GM12878 (cell line): ENCODE measurements around the gene EVX2. TPM values are rescaled to one million over a fixed set of nuclear protein-coding genes. Genes with fewer than 3 reads are reported as not detected.

ENCODE experiments used
- ATAC-seq: fragments of 200-7000 bp; cut with Tn5 transposase; 3 replicates; pipeline ENCODE4 v1.9.1; 2020; ENCODE audit warnings: mild to moderate bottlenecking, moderate library complexity
- BruUV-seq: library from RNA; stranded (reverse); fragments of 400-500 nt; replicated peaks from 2 replicates; lab custom pipeline; 2021; lab: Mats Ljungman, UMichigan
- CTCF ChIA-PET: fragments of 300-600 bp; sonication (Branson Sonifier 250); formaldehyde crosslinking; extraction: SDS; loops from one replicate; lab custom pipeline; 2021; ENCODE audit warnings: inconsistent platforms; lab: Yijun Ruan, JAX
- POLR2A ChIA-PET: fragments of 350-600 bp; formaldehyde crosslinking; extraction: SDS; loops from one replicate; lab custom pipeline; 2021; ENCODE audit warnings: inconsistent platforms; lab: Charles Lee
- RAD21 ChIA-PET: fragments of 300-600 bp; sonication (Branson Sonifier 250); formaldehyde crosslinking; loops from one replicate; lab custom pipeline; 2023; ENCODE audit warnings: antibody characterized with exemption; ENCODE audit not compliant: unreplicated experiment; lab: Charles Lee
- SMC1A ChIA-PET: fragments of 300-600 bp; sonication (Branson Sonifier 250); formaldehyde crosslinking; loops from one replicate; lab custom pipeline; 2023; ENCODE audit not compliant: unreplicated experiment, uncharacterized antibody; lab: Charles Lee
- DNase-seq: peaks from one replicate; pipeline ENCODE4 v3.0.0-alpha.2; 2011; ENCODE audit warnings: low read depth, low spot score
- FAIRE-seq: peaks from 3 replicates; lab custom pipeline; 2011; peaks lifted over from hg19 to GRCh38; lab: Jason Lieb, UNC
- H2AFZ ChIP-seq: 2 replicates; pipeline ENCODE4 v1.6.0; 2011; ENCODE audit warnings: low read depth, low read length, control low read depth; ENCODE audit not compliant: control insufficient read depth
- H3K27ac ChIP-seq: 2 replicates; pipeline ENCODE4 v1.5.1; 2011; ENCODE audit warnings: control low read depth; ENCODE audit not compliant: control insufficient read depth, insufficient read depth
- H3K27me3 ChIP-seq, 2 experiments: replicated peaks in 1 of 2; 2 replicates each; pipeline versions ENCODE4 v1.6.0 to v1.6.1; 2011; ENCODE audit warnings: low read length in 1 of 2; ENCODE audit not compliant: control insufficient read depth in 2 of 2, insufficient read depth in 2 of 2
- H3K36me3 ChIP-seq, 2 experiments: 2 replicates each; pipeline ENCODE4 v1.5.1; 2011; ENCODE audit warnings: low read length in 1 of 2; ENCODE audit not compliant: control insufficient read depth in 2 of 2, insufficient read depth in 2 of 2
- H3K4me1 ChIP-seq: 2 replicates; pipeline ENCODE4 v1.6.1; 2011; ENCODE audit warnings: mild to moderate bottlenecking, low read length, moderate library complexity, mixed read lengths; ENCODE audit not compliant: control insufficient read depth, insufficient read depth
- H3K4me2 ChIP-seq: 2 replicates; pipeline ENCODE4 v1.6.0; 2011; ENCODE audit warnings: control low read depth; ENCODE audit not compliant: control insufficient read depth, insufficient read depth
- H3K4me3 ChIP-seq: fragments of 200-600 bp; sonication (generic); 2 replicates; pipeline ENCODE4 v1.5.1; 2016
- H3K79me2 ChIP-seq: 2 replicates; pipeline ENCODE4 v1.6.0; 2011; ENCODE audit warnings: low read length; ENCODE audit not compliant: control insufficient read depth, insufficient read depth
- H3K9ac ChIP-seq: 2 replicates; pipeline ENCODE4 v1.8.0; 2011; ENCODE audit warnings: low read length, control low read depth, mixed read lengths; ENCODE audit not compliant: control insufficient read depth, insufficient read depth
- H3K9me3 ChIP-seq: replicated peaks from 3 replicates; pipeline ENCODE4 v1.5.1; 2011; ENCODE audit warnings: mild to moderate bottlenecking, low read length; ENCODE audit not compliant: control insufficient read depth, insufficient read depth
- H4K20me1 ChIP-seq: 2 replicates; pipeline ENCODE4 v1.6.0; 2011; ENCODE audit not compliant: control insufficient read depth, insufficient read depth
- BHLHE40 ChIP-seq, 2 experiments: fragments of 450-650 bp in 1 of 2; IDR thresholded peaks; 2 replicates each; pipeline ENCODE4 v1.6.1; 2011 to 2017; ENCODE audit warnings: low read depth in 2 of 2, borderline replicate concordance in 1 of 2, improper control_type of control experiment in 1 of 2, low read length in 1 of 2, mild to moderate bottlenecking in 1 of 2
- CTCF ChIP-seq, 3 experiments: IDR thresholded peaks in 2 of 3; conservative IDR thresholded peaks in 1 of 3; 2 replicates each; pipeline ENCODE4 v1.5.1; 2011; ENCODE audit warnings: low read depth in 3 of 3, low read length in 3 of 3, mild to moderate bottlenecking in 3 of 3, control low read depth in 2 of 3, moderate library complexity in 2 of 3, inconsistent platforms in 1 of 3, mixed read lengths in 1 of 3; ENCODE audit not compliant: control insufficient read depth in 2 of 3, insufficient read depth in 1 of 3; ENCODE audit errors: extremely low read depth in 1 of 3
- EP300 ChIP-seq, 2 experiments: fragments of 150-350 bp in 1 of 2; IDR thresholded peaks; 2 replicates each; pipeline ENCODE4 v1.6.1; 2011 to 2012; ENCODE audit warnings: low read depth in 2 of 2, low read length in 2 of 2, borderline replicate concordance in 1 of 2, improper control_type of control experiment in 1 of 2, inconsistent platforms in 1 of 2; ENCODE audit not compliant: control insufficient read depth in 1 of 2
- NBN ChIP-seq: fragments of 450-650 bp; IDR thresholded peaks from 2 replicates; pipeline ENCODE4 v1.6.1; 2016
- WGBS: methylation state at CpG from one replicate; pipeline ENCODE4 v1.1.6; 2016; ENCODE audit warnings: low lambda C conversion rate; ENCODE audit not compliant: insufficient replicate concordance, insufficient coverage; ENCODE audit errors: missing lambda C conversion rate; 5-methylcytosine and 5-hydroxymethylcytosine counted together
- in situ Hi-C: fragments of 300-500 bp; cut with MboI; formaldehyde crosslinking; loops from 9 replicates; pipeline ENCODE4 v1.14.3; 2018; ENCODE audit warnings: mixed read lengths
- intact Hi-C: fragments of 100-400 bp; cut with micrococcal nuclease; formaldehyde crosslinking; loops from one replicate; pipeline ENCODE4 v1.14.2; 2022; ENCODE audit not compliant: unreplicated experiment
- polyA plus RNA-seq, 11 experiments: library from polyadenylated mRNA; depleted of rRNA in 4 of 11; unstranded in 6 of 11; stranded (reverse) in 5 of 11; fragments of >200 nt; fragmentation: Nextera tagmentation in 4 of 11; fragmentation: Illumina TruSeq in 1 of 11; extraction: Ambion mirVana in 4 of 11; extraction: Trizol in 1 of 11; gene quantifications; 1 replicate in 1 of 11; 2 replicates in 10 of 11; pipeline versions ENCODE4 v1.2.1 to v1.2.3, GENCODE V29; 2011 to 2016; ENCODE audit warnings: inconsistent platforms in 2 of 11, missing spikeins in 2 of 11, low read depth in 1 of 11
- total RNA-seq, 4 experiments: library from RNA; depleted of rRNA in 3 of 4; stranded (reverse); fragments of >200 nt in 3 of 4; fragmentation: Illumina TruSeq in 1 of 4; extraction: Trizol in 1 of 4; gene quantifications; 2 replicates each; pipeline versions ENCODE4 v1.2.1 to v1.2.3, GENCODE V29; 2013 to 2021

The EVX2 gene
- total and polyA plus RNA-seq, 10 of the 15 experiments (the other 5 are each of a cell fraction or from before 2014, with no cell fraction given): not detected

- SMC1A ChIA-PET: no interaction called here
- H2AFZ ChIP-seq: no peak overlapping the region
- FAIRE-seq: no peak
- 62% methylated on average over 43 of the region's 68 CpGs for WGBS
- RAD21 ChIA-PET: no interaction called here
- no TSS peak for BruUV-seq
- DNase-seq: no peak
- peaks cover 3 to 20% of the 10 kb centered on the region in 2 experiments for H3K27me3 ChIP-seq
- in situ Hi-C loops (no loop called here), intact Hi-C loops (loop anchor here (10.0 kb wide), 1 partner anchor 196 kb away; no protein-coding TSS in a partner anchor)
- TF ChIP-seq NBN: no peak
- peak in 1 of 2 experiments; percentile 33; a peak in 2 of 4 replicates for TF ChIP-seq BHLHE40 (IDR thresholded peaks at IDR 0.05; ENCODE audit: borderline replicate concordance in 1 of 2, low read depth in 2 of 2, low read length in 1 of 2)
- H3K27ac ChIP-seq: no peak overlapping the region
- peaks cover 20% of the 10 kb centered on the region; the same call in 2 of the 3 replicates for H3K9me3 ChIP-seq
- H3K79me2 ChIP-seq: no peaks in the 10 kb centered on the region
- H3K9ac ChIP-seq: no peak overlapping the region
- no peak overlapping the region for H3K4me3 ChIP-seq
- H3K4me2 ChIP-seq: no peak overlapping the region
- H4K20me1 ChIP-seq: no peaks in the 10 kb centered on the region
- no peak for ATAC-seq
- POLR2A ChIA-PET: no interaction called here
- H3K4me1 ChIP-seq: no peaks in the 10 kb centered on the region
- H3K36me3 ChIP-seq: no peaks in the 10 kb centered on the region
- CTCF ChIA-PET: no interaction called here
These were observed 3.0 kb downstream of the EVX2 start for GRCh38 chr2:176080540-176081375.

GRCh38 chr2:176079831-176080539, 3.8 kb downstream of the EVX2 start:
- Histone ChIP-seq H3K9ac (no peak overlapping the region), H3K27me3 (peaks cover 0 to 25% of the 10 kb centered on the region in 2 experiments; a peak in 3 of 4 replicates), H3K9me3 (peaks cover 20% of the 10 kb centered on the region; the same call in 2 of the 3 replicates), H3K4me2 (no peak overlapping the region), H3K36me3 (no peaks in the 10 kb centered on the region), H3K27ac (no peak overlapping the region), H3K4me1 (no peaks in the 10 kb centered on the region), H4K20me1 (no peaks in the 10 kb centered on the region), H3K79me2 (no peaks in the 10 kb centered on the region), H3K4me3 (no peak overlapping the region), H2AFZ (no peak overlapping the region)
- SMC1A ChIA-PET: no interaction called here
- DNase-seq (no peak), FAIRE-seq (no peak), ATAC-seq (no peak)
- intact Hi-C loops (loop anchor here (10.0 kb wide), 1 partner anchor 195 kb away; no protein-coding TSS in a partner anchor), in situ Hi-C loops (no loop called here)
- POLR2A ChIA-PET: no interaction called here
- WGBS: 56% methylated on average over 41 of the region's 86 CpGs
- BruUV-seq: no TSS peak
- CTCF ChIA-PET: no interaction called here
- TF ChIP-seq CTCF (IDR thresholded peaks at IDR 0.05 in 2 of 3, conservative IDR thresholded peaks at IDR 0.05 in 1 of 3; ENCODE audit: control insufficient read depth in 2 of 3, extremely low read depth in 1 of 3, insufficient read depth in 1 of 3, low read depth in 3 of 3, low read length in 3 of 3) (peak in 2 of 3 experiments; percentile 23 to 24; a peak in 2 of 6 replicates), EP300 (IDR thresholded peaks at IDR 0.05; ENCODE audit: borderline replicate concordance in 1 of 2, control insufficient read depth in 1 of 2, low read depth in 2 of 2, low read length in 2 of 2) (no peak)
- RAD21 ChIA-PET: no interaction called here
